H1 (cell line): ENCODE measurements around the gene TPBGL. TPM values are rescaled to one million over a fixed set of nuclear protein-coding genes. Genes with fewer than 3 reads are reported as not detected.

Experiments used
- CBX5 ChIP-seq: fragments of 300-800, 300-1000 bp; sonication (generic); IDR thresholded peaks from 2 replicates; pipeline ENCODE4 v1.7.1; 2016; ENCODE audit warnings: antibody characterized with exemption, low read length, low read depth
- EP300 ChIP-seq, 2 experiments: IDR thresholded peaks; 1 replicate in 1 of 2; 2 replicates in 1 of 2; pipeline ENCODE4 v1.6.1; 2011 to 2012; ENCODE audit warnings: low read depth in 2 of 2, low read length in 2 of 2, mild to moderate bottlenecking in 2 of 2, borderline replicate concordance in 1 of 2, inconsistent platforms in 1 of 2, moderate library complexity in 1 of 2
- GTF2F1 ChIP-seq: IDR thresholded peaks from 2 replicates; pipeline ENCODE4 v1.6.1; 2012; ENCODE audit warnings: low read depth, low read length, improper control_type of control experiment, borderline replicate concordance
- JUND ChIP-seq: IDR thresholded peaks from 2 replicates; pipeline ENCODE4 v1.6.1; 2011; ENCODE audit warnings: mild to moderate bottlenecking, improper control_type of control experiment, low read length
- NANOG ChIP-seq: IDR thresholded peaks from 2 replicates; pipeline ENCODE4 v1.6.1; 2011; ENCODE audit warnings: low read length, low read depth, mild to moderate bottlenecking, inconsistent platforms; ENCODE audit not compliant: insufficient read depth, poor library complexity, severe bottlenecking
- PHF8 ChIP-seq: fragments of 200-600 bp; sonication (generic); conservative IDR thresholded peaks from 2 replicates; pipeline ENCODE4 v1.7.1; 2012; ENCODE audit warnings: low read depth, mild to moderate bottlenecking, inconsistent platforms, low read length, moderate library complexity
- SP1 ChIP-seq: IDR thresholded peaks from 2 replicates; pipeline ENCODE4 v1.6.1; 2011; ENCODE audit warnings: low read depth, low read length
- SUZ12 ChIP-seq: fragments of 200-600 bp; sonication (generic); IDR thresholded peaks from 2 replicates; pipeline ENCODE4 v1.6.1; 2012; ENCODE audit warnings: mild to moderate bottlenecking, inconsistent platforms, low read length, moderate library complexity, mixed read lengths
- TAF7 ChIP-seq: optimal IDR thresholded peaks from 2 replicates; pipeline ENCODE3; 2011; ENCODE audit warnings: low read depth, mild to moderate bottlenecking, inconsistent platforms, low read length, moderate library complexity, borderline replicate concordance
- polyA plus RNA-seq, 7 experiments: library from polyadenylated mRNA; depleted of rRNA in 3 of 7; stranded (reverse) in 5 of 7; unstranded in 2 of 7; fragments of >200 nt in 5 of 7; fragments of 200-250 nt in 2 of 7; gene quantifications; 1 replicate in 5 of 7; 2 replicates in 1 of 7; 4 replicates in 1 of 7; pipeline versions ENCODE4 v1.2.1 to v1.2.3, GENCODE V29; 2011 to 2013; ENCODE audit warnings: missing spikeins in 2 of 7, mixed read lengths in 2 of 7
- total RNA-seq: library from RNA; stranded (reverse); fragmentation: NEBNext Ultra II Directional; extraction: Animal tissue kit (Norgen Biotek cat#: 25700); gene quantifications from 2 replicates; pipeline ENCODE4 v1.2.1, GENCODE V29; 2021

TPBGL gene
- total and polyA plus RNA-seq, 2 of the 8 experiments (the other 6 are each of a cell fraction or from before 2014, with no cell fraction given), result 0.26 to 0.37 TPM

DNA sequence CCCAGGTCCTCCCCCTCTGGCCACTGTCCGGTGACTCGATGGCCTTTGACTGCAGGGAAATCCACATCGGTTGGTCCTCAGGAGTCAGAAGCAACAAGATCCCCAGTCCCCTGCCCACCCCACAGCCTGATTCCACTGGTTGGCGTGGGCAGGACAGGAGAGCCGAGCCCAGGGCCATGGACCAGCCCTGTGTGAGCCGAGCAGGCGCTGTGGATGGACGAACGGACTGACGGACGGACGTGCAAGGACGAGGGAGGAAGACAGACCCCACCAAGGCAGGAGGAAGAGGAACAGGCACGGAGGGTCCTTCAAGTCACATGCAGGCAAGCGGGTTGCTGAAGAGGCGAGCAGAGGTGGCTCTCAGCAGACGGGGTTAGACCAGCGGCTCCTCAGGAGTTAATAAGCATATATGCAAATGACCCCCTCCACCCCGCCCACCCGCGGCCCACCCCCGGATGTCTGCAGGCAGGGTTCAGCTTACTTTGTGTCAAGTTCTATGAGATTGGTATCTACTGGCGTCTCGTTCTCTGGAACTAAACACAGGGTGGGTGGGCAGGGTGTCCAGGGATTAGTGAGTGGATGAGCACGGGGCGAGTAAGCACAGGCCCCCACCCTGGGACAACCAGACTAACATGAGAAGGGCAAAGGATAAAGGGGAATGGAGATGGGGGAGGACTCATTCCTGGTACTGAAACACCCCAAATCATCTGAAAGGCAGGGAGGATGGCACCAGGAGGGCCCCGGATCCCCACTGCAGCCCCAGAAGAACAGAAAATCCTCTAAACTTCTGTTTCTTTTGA lies 26.8 kb downstream of the TPBGL start (continued):
- no peak for TF ChIP-seq JUND
- TF ChIP-seq SUZ12, result no peak
- TF ChIP-seq PHF8, result no peak
- no peak for TF ChIP-seq EP300 (IDR thresholded peaks at IDR 0.05; ENCODE audit: borderline replicate concordance in 1 of 2, low read depth in 2 of 2, low read length in 2 of 2)
- TF ChIP-seq CBX5, result no peak
- no peak for TF ChIP-seq TAF7
- TF ChIP-seq NANOG, result no peak
- TF ChIP-seq SP1, result no peak
- no peak for TF ChIP-seq GTF2F1
